WTC11 (cell line): Measurements from ENCODE around the gene DUT. TPM values are rescaled to one million over a fixed set of nuclear protein-coding genes. Genes with fewer than 3 reads are reported as not detected.
A peak's percentile ranks its signal among the peaks of the same experiment; 100 is the strongest.

Experiments used
- ATAC-seq: fragments of 200-7000 bp; cut with Tn5 transposase; 2 replicates; pipeline ENCODE4 v1.10.0; 2021; ENCODE audit warnings: mild to moderate bottlenecking, moderate library complexity
- CTCF ChIA-PET: fragments of 300-600 bp; sonication (Branson Sonifier 250); formaldehyde crosslinking; loops from one replicate; lab custom pipeline; 2021; ENCODE audit warnings: antibody characterized with exemption; lab: Charles Lee
- POLR2A ChIA-PET: fragments of 350-600 bp; sonication (Branson Sonifier 250); formaldehyde crosslinking; loops from one replicate; lab custom pipeline; 2021; ENCODE audit warnings: antibody characterized with exemption; lab: Charles Lee
- DNase-seq: peaks from one replicate; pipeline ENCODE4 v3.0.0; 2021; ENCODE audit warnings: low spot score
- H3K27ac Mint-ChIP-seq: 2 replicates; pipeline ENCODE4 v1.8.0; 2021; ENCODE audit warnings: mixed read lengths
- H3K27me3 Mint-ChIP-seq: 2 replicates; pipeline ENCODE4 v1.8.0; 2021; ENCODE audit warnings: low read depth, mild to moderate bottlenecking, moderate library complexity, mixed read lengths
- H3K36me3 Mint-ChIP-seq: 2 replicates; pipeline ENCODE4 v1.8.0; 2021; ENCODE audit warnings: mixed read lengths
- H3K4me1 Mint-ChIP-seq: 2 replicates; pipeline ENCODE4 v1.8.0; 2022; ENCODE audit warnings: mixed read lengths
- H3K4me3 Mint-ChIP-seq: 2 replicates; pipeline ENCODE4 v1.8.0; 2021; ENCODE audit warnings: mild to moderate bottlenecking, moderate library complexity, mixed read lengths
- H3K9me3 Mint-ChIP-seq: 2 replicates; pipeline ENCODE4 v1.8.0; 2021; ENCODE audit warnings: mixed read lengths
- ARID4B ChIP-seq: sonication (generic); formaldehyde crosslinking; IDR thresholded peaks from 2 replicates; pipeline ENCODE4 v1.8.0; 2023; ENCODE audit warnings: missing genetic modification reagents, mild to moderate bottlenecking, borderline replicate concordance
- ATF2 ChIP-seq: sonication (generic); formaldehyde crosslinking; IDR thresholded peaks from 2 replicates; pipeline ENCODE4 v1.8.1; 2022; ENCODE audit warnings: low read depth, missing genetic modification reagents, borderline replicate concordance
- CDX4 ChIP-seq: fragments of 250-450 bp; sonication (Bioruptor Pico); IDR thresholded peaks from 2 replicates; pipeline ENCODE4 v1.9.0; 2021; ENCODE audit warnings: moderate library complexity, mild to moderate bottlenecking, inconsistent platforms, borderline replicate concordance
- FOXJ3 ChIP-seq: sonication (generic); formaldehyde crosslinking; IDR thresholded peaks from 2 replicates; pipeline ENCODE4 v1.9.0; 2021; ENCODE audit warnings: missing genetic modification reagents, mild to moderate bottlenecking, borderline replicate concordance
- FOXP4 ChIP-seq: sonication (generic); formaldehyde crosslinking; IDR thresholded peaks from 2 replicates; pipeline ENCODE4 v1.8.0; 2022; ENCODE audit warnings: mild to moderate bottlenecking, missing genetic modification reagents
- HMGA2 ChIP-seq: fragments of 250-450 bp; sonication (Bioruptor Pico); IDR thresholded peaks from 2 replicates; pipeline ENCODE4 v1.4.0; 2021; ENCODE audit warnings: mild to moderate bottlenecking, moderate library complexity
- JUN ChIP-seq: sonication (generic); formaldehyde crosslinking; IDR thresholded peaks from 2 replicates; pipeline ENCODE4 v1.8.0; 2023; ENCODE audit warnings: mild to moderate bottlenecking, missing genetic modification reagents
- MLX ChIP-seq: sonication (generic); formaldehyde crosslinking; IDR thresholded peaks from 2 replicates; pipeline ENCODE4 v1.8.1; 2023; ENCODE audit warnings: mild to moderate bottlenecking, missing genetic modification reagents, moderate library complexity
- MXD4 ChIP-seq: fragments of 250-450 bp; sonication (Bioruptor Pico); IDR thresholded peaks from 2 replicates; pipeline ENCODE4 v1.8.0; 2021; ENCODE audit warnings: mild to moderate bottlenecking, moderate library complexity, borderline replicate concordance
- NR2C2 ChIP-seq: sonication (generic); formaldehyde crosslinking; IDR thresholded peaks from 2 replicates; pipeline ENCODE4 v1.8.0; 2022; ENCODE audit warnings: mild to moderate bottlenecking, missing genetic modification reagents
- NR3C1 ChIP-seq: sonication (generic); formaldehyde crosslinking; conservative IDR thresholded peaks from 2 replicates; pipeline ENCODE4 v1.8.1; 2023; ENCODE audit warnings: low read depth, mild to moderate bottlenecking, missing genetic modification reagents
- SMAD4 ChIP-seq: sonication (generic); formaldehyde crosslinking; IDR thresholded peaks from 2 replicates; pipeline ENCODE4 v1.8.0; 2022; ENCODE audit warnings: mild to moderate bottlenecking, missing genetic modification reagents
- TCF7 ChIP-seq: sonication (generic); formaldehyde crosslinking; IDR thresholded peaks from 2 replicates; pipeline ENCODE4 v1.8.0; 2022; ENCODE audit warnings: mild to moderate bottlenecking, low read depth, missing genetic modification reagents, moderate library complexity
- ZNF281 ChIP-seq: sonication (generic); formaldehyde crosslinking; IDR thresholded peaks from 2 replicates; pipeline ENCODE4 v1.8.0; 2023; ENCODE audit warnings: mild to moderate bottlenecking, missing genetic modification reagents
- ZNF425 ChIP-seq: fragments of 250-450 bp; sonication (Bioruptor Pico); conservative IDR thresholded peaks from 2 replicates; pipeline ENCODE4 v1.9.0; 2021; ENCODE audit warnings: mild to moderate bottlenecking
- ZNF671 ChIP-seq: fragments of 250-450 bp; sonication (Bioruptor Pico); IDR thresholded peaks from 2 replicates; pipeline ENCODE4 v1.8.0; 2021; ENCODE audit warnings: mild to moderate bottlenecking
- total RNA-seq: library from RNA; stranded (reverse); gene quantifications from 3 replicates; pipeline ENCODE4 v1.2.3, GENCODE V29; 2021

DUT gene
- total RNA-seq, 1 experiment from 2014 or later: 204 TPM

GRCh38 chr15:48343865-48344264 is 12.6 kb downstream of the DUT start:
- peaks cover 8% of the 10 kb centered on the region for H3K4me1 Mint-ChIP-seq
- no peak overlapping the region for H3K4me3 Mint-ChIP-seq
- DNase-seq (no peak), ATAC-seq (no peak)
- H3K27ac Mint-ChIP-seq: no peak overlapping the region
- no peaks in the 10 kb centered on the region for H3K27me3 Mint-ChIP-seq
- no peaks in the 10 kb centered on the region for H3K9me3 Mint-ChIP-seq
- TF ChIP-seq MLX (CRISPR knock-in tag): no peak
- TF ChIP-seq ZNF425: peak; percentile 31; the same call in 1 of the 2 replicates
- TF ChIP-seq, all 79 proteins: peak for 1
- peaks cover 37% of the 10 kb centered on the region for H3K36me3 Mint-ChIP-seq
- ChIA-PET CTCF (no interaction called here), POLR2A (no interaction called here)

GRCh38 chr15:48345516-48345915 is 14.3 kb downstream of the DUT start:
- no peaks in the 10 kb centered on the region for H3K9me3 Mint-ChIP-seq
- POLR2A ChIA-PET: no interaction called here
- no peaks in the 10 kb centered on the region for H3K27me3 Mint-ChIP-seq
- H3K27ac Mint-ChIP-seq: no peak overlapping the region
- H3K4me1 Mint-ChIP-seq: peaks cover 17% of the 10 kb centered on the region
- peaks cover 27% of the 10 kb centered on the region for H3K36me3 Mint-ChIP-seq
- CTCF ChIA-PET: no interaction called here
- no peak overlapping the region for H3K4me3 Mint-ChIP-seq
- DNase-seq (no peak), ATAC-seq (no peak)
- TF ChIP-seq SMAD4 (CRISPR knock-in tag): no peak
- no peak for TF ChIP-seq JUN (CRISPR knock-in tag)
- no peak for TF ChIP-seq HMGA2 (CRISPR knock-in tag)
- TF ChIP-seq FOXP4: no peak
- no peak for TF ChIP-seq ATF2 (CRISPR knock-in tag)
- no peak for TF ChIP-seq TCF7 (CRISPR knock-in tag)
- TF ChIP-seq ZNF671 (CRISPR knock-in tag): no peak
- no peak for TF ChIP-seq ZNF281 (CRISPR knock-in tag)
- no peak for TF ChIP-seq FOXJ3 (CRISPR knock-in tag)
- no peak for TF ChIP-seq ARID4B (CRISPR knock-in tag)
- no peak for TF ChIP-seq CDX4 (CRISPR knock-in tag)
- no peak for TF ChIP-seq ZNF425
- no peak for TF ChIP-seq MXD4 (CRISPR knock-in tag)
- TF ChIP-seq MLX (CRISPR knock-in tag): no peak
- no peak for TF ChIP-seq NR2C2
- no peak for TF ChIP-seq NR3C1 (CRISPR knock-in tag)
